CD4-positive, alpha-beta T cell treated with Interleukin-6 for 4 hours (primary cell): Measurements from ENCODE around the gene PTPRN2.
"Not testable (repeated sequence)": the region's sequence is repeated elsewhere in the genome, so short reads cannot be mapped to it uniquely, and the experiment has no call there.

Source experiments
- DNase-seq: peaks from one replicate; pipeline ENCODE4 v3.0.0-alpha.2; 2020; ENCODE audit warnings: mixed read lengths

Gene PTPRN2

DNA sequence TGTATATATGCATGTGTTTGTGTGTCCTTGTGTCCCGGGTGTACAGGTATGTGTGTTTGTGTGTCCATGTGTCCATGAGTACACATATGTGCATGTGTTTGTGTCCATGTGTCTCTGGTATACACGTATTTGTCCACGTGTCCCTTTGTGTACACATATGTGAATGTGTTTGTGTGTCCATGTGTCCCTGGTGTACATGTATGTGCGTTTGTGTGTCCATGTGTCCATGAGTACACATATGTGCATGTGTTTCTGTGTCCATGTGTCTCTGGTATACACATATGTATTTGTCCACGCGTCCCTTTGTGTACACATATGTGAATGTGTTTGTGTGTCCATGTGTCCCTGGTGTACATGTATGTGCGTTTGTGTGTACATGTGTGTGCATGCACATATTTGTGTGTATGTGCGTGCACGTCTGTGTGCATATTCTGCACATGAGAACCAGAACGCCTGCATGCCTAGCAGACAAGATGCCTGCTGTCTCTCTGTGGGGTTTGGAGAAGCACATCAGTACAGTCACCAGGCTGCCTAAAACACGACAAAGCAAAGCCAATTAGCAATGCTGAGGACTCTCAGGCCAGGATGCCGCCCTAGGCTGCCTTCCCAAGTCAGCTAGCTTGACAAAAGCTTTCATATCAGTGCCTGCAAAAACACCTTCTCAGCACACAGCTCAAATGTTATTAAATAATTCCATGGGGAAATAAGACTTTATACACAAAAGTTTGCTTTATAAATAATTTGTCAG, 327.8 kb downstream of the PTPRN2 start:
- DNase-seq, result no peak

DNA sequence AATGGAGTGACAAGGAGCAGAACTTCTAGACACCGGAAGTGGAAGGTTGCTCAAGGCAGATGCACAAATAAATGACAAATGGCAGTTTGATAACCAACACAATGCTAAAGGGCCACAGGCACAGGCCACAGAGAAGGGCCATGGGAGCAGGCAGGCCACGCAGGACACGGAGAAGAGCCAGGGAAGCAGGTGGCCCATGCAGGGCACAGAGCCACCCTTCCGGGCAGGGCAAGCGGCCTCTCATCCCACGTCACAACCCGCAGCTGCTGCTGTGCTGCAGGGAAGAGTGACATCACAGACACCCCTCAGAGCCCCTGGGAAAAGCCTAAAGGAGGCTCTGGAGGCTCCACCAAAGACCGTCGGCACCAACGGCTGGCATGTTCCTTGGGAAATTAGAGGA, 328.5 kb downstream of the PTPRN2 start:
- DNase-seq, result no peak

DNA sequence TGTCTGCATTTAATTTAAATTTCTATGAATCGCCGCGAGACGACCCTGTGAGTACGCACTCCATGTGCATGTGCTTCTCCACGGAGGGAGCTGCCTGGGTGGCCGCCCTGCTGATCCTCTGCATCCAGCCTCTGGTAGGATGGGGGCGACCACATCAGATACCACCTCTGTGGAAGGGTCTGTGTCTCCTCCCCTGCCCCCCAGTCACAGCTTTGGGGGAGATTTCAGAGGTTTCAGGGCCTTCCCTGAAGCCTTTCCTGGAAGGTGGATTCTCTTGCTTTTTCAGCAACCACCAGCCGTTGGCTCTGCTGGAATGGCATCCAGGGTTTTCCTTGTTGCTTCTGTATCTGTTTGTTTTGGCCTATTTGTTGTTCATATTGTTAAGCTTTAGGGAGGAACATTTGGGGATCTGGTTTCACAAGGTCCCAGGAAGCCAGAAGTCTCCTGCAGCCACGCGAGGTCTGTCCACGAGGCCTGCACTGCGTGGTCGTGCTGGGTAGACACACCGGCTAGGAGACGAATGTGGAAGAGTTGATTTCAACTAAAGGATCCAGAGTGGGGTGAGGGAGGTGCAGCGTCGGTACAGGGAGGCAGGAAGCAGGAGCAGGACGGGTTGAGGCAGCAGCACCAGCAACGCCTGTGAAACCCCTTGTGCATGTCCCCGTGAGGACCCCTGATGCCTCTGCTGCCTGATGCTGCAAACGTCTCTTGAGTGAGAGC, 329.1 kb downstream of the PTPRN2 start:
- DNase-seq, result no peak

DNA sequence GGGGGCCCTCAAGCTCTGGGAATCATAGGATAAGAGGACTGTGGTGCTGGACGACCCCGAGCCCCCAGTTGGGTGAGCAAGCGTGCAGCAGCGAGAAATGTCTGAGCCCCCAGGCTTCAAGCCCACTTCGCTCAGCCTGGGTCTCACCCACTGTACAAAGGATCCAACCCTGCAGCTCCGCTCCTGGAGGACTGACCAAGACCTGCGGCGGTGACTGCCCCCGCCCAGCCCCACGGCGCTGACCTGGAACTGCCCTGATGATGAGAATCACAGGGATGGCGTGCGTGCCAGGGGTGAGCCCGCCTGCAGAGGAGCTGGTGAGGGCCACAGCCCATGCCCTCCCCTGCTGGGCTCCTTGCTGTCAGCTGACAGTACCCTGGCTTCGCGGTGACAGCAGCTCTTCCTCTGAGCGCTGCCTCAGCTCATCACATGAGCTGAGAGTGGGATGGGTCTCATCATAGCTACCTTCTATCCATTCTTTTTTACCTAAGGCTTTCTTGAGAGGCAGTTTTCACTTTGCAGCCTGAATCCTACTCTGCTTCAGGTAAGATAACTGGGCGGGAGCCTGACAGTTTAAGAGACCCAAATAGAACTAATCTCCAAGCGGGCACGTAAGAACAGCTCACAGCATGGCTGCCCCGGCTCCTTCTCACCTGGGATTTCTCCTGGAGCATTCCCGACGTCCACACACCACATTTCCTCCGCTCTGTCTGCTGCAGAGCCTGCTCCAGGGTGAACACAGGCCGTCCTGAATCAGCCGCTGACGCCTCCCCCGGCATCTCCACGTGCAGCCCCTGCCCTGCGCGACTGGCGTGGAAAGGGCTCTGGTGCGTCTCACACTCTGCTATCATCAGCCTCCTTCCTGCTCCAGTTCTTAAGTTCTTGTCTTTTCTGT, 329.9 kb downstream of the PTPRN2 start:
- no peak for DNase-seq

DNA sequence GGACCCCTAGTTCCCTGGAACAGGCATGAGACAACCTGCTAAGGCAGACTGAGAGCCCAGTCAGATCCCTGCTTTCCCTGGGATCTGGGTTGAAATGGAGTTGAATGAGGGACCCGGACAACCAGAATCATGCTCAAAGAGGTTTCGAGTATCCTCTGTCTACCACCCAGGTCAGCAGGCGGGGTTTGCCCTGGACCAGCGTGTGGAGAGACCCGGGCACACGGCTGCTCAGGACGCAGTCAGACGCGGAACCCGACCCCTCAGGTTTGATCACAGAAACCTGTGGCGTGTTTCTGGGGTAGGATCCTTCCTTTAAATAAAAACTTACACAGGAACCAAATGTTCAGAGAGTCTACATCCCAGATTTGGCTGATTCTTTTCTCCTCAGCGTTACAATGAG, 330.6 kb downstream of the PTPRN2 start:
- DNase-seq, result no peak

DNA sequence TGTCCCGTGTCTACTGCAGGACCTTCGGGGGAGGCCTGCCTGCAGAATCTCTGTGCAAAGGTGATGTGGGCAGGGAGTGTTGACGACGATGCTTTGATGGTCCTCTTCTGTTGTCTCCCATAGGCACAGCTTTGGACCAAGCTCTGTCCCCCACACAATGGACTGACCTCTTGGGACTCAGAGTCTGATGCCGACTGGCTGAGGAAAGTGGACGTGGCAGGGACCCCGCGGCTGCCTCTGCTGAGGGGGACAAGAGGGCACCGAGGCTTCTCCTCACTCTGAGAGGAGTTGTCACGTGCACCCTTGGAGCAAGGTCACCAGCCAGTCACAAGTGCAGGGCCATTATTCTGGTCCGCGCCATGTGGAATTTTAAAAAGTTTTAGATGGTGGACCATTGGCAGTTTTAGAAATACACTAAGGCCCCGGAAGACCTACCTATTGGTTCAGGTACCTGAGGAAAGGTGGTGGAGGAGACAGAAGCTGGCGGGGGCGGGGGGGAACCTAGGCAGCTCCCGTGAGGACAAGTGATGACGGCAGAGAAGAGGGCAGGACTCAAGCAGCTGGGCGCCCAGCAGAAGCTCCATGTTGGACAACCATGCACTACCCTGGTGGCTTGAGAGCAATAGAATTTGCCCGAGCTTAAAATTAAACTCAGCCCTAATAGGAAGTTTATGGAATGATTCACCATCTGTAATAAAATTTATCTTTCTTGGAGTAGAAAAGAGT, 331.4 kb downstream of the PTPRN2 start:
- DNase-seq, result no peak

DNA sequence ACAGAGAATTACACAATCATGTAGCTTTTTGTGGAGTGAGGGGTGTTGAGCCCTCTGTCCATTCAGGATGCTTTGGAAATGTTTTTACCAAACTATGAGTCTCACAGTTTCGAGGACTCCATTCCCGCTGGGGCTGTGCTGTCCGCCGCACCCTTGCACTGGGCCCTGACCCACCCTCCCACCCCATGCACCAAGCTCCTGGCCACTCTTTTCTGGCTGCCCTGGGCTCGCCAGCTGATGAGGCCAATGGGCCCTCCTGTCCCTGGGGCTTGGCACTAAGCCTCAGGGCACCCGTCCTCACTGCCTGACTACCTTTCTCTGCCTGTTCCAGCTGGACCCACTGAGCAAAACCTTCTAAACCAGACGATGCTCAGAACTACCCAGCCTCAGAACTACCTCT, 332.1 kb downstream of the PTPRN2 start:
- no peak for DNase-seq

DNA sequence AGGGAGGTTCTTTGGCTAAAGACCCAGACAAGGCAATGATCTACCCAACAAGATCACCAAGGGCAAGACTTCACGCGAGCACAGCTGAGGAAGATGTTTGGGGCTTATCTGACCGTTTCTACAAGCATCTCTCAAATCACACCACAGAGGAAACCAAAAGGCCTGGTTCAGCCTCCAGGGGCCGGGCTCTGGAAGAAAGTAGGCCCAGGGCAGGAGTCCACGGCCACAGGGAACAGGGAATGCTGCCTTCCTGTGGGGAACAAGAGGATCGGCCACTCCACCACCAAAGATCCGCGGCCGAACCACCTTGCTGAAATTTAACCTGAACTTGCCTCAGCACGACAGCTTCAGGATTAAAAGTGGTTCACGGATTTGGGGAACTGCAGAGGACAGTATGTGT, 332.5 kb downstream of the PTPRN2 start:
- no peak for DNase-seq

DNA sequence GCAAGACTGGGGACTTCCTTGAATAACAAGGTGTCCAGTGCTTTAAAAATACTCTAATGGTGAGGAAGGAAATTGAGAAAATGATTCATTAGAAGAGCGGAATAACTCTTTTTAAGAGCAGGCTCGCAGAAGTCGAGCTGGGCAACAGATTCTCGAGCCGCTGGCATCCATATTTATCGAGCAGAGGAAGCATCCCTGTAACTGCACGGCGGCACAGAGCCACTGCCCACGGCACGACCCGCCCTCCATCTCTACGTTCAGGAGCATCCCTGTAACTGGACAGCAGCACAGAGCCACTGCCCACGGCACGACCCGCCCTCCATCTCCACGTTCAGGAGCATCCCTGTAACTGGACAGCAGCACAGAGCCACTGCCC, 334.0 kb downstream of the PTPRN2 start:
- DNase-seq, result not testable (repeated sequence)

DNA sequence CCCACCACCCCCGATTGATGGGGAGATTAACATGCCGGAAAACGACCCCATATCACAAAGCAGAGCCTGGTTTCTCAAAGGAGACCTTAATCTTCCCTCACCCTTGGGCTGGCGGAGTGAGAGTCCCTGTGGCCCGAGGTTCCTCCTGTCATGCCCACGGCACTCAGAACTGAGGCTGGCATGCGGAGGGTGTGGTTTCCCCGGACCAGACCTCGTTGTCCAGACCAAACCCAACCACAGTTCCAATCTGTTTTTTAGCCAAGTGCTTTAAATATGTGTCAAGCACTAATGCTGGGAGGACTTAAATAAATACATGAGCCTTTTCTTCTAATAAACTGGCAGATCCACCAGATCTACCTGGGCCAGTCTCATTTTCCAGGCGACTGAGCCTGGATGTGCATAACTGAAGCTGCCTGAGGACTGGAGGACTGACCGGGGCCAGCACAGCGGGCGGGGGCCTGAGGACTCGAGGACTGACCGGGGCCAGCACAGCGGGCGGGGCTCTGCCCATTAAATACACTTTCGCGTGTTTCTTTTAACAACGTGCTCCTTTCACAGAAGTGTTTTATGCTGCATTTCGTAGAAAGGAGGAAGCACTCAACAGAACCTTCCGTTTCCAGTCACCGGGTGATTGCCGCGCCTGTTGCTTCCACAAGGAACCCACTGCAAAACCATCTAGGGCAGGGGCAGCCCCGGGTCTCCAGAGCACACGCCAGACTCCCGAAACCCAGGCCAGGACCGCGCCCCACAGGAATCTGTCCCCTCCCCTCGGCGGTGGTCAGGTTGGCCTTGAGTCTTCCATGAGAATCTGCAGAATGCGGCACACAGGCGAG, 334.6 kb downstream of the PTPRN2 start:
- no peak for DNase-seq

DNA sequence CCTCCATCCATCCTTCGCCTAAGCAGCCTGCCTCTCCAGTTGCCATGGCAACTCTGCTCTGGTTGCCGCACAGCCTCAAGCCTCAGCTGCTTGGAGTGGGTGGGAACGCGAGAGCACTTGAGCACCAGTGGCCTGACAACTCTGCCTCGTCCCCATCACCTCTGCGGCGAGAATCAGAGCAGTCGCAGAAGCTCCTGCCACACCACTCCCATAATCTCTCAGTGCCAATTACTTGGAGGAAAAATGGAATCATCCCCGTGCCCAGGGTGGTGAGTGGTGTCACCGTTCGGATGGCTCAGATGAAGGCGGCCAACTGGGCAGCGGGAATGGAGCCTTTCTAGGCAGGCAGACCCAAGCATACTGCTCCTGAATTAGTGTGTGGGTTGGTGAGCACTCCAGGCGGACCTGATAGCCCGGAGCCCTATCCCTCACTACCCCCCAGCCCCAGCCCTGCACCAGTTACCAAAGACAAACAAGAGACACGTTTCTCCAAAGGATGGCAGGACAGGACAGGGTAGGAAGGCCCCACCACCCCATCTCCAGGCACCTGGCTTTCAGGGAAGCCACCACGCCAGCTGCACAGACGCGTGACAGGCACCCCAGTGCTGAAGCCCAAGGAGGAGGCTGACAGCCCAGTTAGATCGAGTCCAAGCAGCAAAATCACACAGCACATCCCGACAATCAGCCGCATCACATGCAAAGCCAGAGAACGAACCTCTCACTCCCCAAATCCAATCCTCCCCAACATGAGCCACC, 335.4 kb downstream of the PTPRN2 start:
- no peak for DNase-seq

DNA sequence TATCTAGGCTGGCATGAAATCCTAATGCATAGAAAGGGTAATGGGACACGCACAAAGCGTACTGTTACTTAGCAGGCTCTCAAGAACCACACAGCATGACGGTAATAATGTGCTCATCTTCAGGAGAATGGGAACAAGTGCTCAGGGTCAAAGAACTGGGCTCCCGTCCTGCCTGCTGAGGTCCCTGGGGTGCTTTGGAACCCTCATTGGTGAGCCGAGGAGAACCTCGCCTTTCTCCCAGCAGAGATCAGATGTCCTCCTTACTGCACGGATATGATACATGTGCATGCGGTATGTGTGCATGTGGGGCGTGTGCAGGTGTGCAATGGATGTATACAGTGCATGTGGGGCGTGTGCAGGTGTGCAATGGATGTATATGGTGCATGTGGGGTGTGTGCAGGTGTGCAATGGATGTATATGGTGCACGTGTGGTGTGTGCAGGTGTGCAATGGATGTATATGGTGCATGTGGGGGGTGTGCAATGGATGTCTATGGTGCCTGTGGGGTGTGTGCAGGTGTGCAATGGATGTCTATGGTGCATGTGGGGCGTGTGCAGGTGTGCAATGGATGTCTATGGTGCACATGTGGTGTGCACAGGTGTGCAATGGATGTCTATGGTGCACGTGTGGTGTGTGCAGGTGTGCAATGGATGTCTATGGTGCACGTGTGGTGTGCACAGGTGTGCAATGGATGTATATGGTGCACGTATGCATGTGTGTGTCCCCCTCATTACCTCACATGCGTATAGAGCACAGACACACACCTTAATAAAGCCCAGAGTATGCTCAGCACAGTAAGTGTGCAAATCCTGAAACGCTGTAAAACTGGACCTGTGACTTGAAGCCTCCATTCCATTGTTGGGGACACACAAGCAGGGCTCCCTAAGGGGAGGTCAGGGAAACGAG, 336.3 kb downstream of the PTPRN2 start:
- no peak for DNase-seq

DNA sequence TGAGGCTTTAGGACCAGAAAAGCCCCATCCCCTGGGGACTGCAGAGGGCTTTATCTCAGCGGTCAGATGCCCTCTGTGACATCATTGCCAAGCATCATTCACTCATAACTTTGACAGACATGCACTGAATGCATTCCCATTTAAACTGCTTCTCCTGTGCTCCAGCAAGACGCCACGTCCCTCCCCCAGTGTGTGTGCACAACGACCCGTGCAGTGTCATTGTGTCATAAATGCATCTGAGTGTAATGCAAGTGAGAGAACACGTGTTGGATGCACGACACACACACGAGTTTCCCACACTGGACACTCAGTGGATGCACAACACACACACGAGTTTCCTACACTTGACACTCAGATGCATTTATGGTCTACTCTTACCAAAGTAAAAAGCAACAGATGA, 337.9 kb downstream of the PTPRN2 start:
- no peak for DNase-seq

DNA sequence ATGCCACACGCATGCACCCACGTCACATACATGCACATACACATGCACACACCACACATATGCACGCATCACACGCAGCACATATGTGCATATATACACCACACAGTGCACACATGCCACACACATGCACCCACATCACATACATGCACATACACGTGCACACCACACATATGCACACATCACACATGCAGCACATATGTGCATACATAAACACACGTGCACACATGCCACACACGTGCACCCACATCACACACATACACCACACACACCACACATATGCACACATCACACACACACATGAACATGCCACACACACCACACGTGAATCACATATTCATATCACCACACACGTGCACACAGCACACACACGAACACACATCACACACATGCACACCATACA, 338.8 kb downstream of the PTPRN2 start:
- DNase-seq, result no peak

DNA sequence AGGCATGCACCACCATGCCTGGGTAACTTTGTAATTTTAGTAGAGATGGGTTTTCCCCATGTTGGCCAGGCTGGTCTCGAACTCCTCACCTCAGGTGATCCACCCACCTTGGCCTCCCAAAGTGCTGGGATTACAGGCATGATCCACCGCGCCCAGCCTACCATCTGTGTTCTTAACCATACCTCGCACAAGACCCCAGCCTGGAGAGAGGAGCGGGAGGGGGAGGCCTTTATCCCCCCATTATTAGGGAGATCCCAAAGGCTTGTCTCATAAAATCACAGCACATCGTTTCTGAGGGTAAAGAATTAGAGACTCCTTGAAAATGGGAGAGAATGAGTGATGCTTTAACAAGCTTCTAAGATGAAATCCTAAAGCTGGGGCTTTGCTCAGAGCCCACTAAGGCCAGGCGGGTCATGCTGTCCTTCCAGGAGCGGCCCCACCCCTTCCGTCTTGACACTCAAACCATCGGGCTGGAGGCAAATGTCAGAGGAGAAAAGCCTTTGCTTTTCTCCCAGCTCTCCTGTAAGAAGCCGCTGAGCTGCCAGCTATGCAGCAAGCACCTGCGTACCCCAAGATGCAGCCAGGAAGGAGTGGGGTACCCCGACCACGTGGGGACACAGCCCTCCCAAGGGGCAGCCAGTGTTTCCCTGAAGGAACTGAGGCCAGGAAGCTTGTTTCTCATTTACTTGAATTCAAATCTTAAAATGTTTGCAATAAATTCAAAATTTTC, 339.7 kb downstream of the PTPRN2 start:
- DNase-seq, result no peak

DNA sequence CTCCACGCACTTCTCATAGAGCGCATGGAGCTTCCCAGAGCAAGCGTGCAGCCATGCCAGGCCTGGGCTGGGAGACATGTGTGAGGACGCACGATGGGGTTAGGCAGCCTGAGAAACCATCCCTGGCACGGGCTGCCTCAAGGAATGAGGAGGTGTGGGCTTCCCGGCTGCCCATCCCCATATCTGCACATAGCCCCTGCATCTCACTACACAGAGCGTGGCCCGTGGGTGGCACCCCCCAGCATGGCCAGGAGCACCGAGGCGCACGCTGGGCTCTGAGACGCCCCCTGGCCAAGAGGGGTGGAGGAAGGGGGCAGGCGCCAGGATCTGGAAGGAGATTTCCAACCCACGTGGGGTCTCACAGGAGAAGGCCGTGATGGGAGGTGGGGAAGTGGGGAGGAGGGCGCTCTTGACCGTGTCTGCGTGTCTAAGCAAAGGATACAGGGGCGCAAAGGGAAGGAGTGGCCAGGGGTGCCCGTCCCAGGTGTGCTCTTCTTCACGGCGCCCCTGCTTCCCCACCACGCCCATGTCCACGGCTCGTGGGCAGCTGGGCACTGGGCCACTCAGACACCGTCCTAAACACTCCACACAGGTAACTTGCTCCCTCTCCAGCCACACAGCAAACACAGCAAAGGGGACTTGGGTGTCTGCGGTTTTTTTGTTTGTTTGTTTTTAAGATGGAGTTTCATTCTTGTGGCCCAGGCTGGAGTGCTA, 340.5 kb downstream of the PTPRN2 start:
- no peak for DNase-seq

DNA sequence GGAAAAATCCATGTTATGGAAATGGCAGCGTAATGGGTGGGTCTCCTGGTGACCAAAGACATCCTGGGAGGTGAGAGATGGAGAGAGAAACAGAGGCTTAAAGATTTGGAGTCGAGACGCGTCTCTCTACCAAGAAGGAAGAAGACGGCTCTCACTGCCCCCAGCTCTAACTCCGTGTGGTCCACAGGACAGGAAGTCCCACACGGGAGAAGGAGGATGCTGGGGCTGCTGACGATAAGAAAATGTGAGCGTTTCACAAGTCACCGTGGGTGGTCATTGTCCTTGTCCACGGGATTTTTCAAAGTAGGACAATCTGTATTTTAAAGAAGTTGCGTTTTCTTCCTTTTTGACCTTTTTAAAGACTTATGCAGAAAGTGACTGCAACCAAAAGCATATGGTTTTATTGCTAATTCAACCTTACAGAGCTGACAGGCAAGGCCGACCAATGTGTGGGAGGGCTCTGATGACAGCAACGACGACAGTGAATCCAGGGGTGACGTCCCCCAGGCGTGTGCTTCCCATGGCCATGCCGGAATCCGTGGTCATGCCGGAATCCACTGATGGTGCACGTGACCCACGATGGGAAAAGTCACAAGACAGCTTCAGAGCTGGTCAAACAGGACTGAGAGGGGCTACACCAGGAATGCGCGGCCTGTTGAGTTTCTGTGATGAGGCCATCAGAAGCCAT, 341.2 kb downstream of the PTPRN2 start:
- no peak for DNase-seq

DNA sequence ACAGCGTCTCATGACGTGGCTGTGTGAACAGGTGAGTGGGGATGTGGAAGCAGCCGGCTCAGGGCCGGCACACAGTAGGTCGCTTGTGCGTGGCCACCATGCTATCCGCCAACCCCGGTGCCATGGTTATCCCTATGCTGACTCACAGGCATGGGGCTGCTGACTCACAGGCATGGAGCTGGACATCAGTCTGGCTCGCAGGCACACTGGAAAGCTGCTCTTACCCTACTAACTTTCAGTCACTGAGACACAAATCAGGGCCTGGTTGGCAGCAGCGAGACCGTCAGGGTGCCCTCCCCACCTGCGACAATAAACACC, 341.9 kb downstream of the PTPRN2 start:
- no peak for DNase-seq
